Prostate gland (tissue), 2 donors: ENCODE data around the gene ATXN2. TPM values are rescaled to one million over a fixed set of nuclear protein-coding genes. Genes with fewer than 3 reads are reported as not detected.

Source experiments
- DNase-seq: peaks from one replicate; pipeline ENCODE4 v3.0.0-alpha.2; 2019; ENCODE audit warnings: low spot score
- H3K27ac ChIP-seq, 2 donors: fragments of 200-600 bp; sonication (generic); 2 replicates each; pipeline ENCODE4 v1.5.1; 2017 to 2019
- H3K27me3 ChIP-seq: fragments of 200-600 bp; sonication (generic); replicated peaks from 2 replicates; pipeline ENCODE4 v1.5.1; 2019; ENCODE audit not compliant: insufficient read depth
- H3K36me3 ChIP-seq, 2 donors: fragments of 200-600 bp; sonication (generic); 1 replicate in 1 of 2; 2 replicates in 1 of 2; pipeline versions ENCODE4 v1.5.1 to v1.8.1; 2017 to 2019
- H3K4me1 ChIP-seq: fragments of 200-600 bp; sonication (generic); replicated peaks from 2 replicates; pipeline ENCODE4 v1.5.1; 2019
- H3K4me3 ChIP-seq, 2 donors: fragments of 200-600 bp; sonication (generic); 2 replicates each; pipeline ENCODE4 v1.5.1; 2017 to 2019
- H3K9me3 ChIP-seq: fragments of 200-600 bp; sonication (generic); 2 replicates; pipeline ENCODE4 v1.5.1; 2017
- POLR2A ChIP-seq: fragments of 450-650 bp; IDR thresholded peaks from one replicate; pipeline ENCODE4 v1.6.1; 2016; ENCODE audit warnings: antibody characterized with exemption, mild to moderate bottlenecking
- POLR2AphosphoS5 ChIP-seq: sonication (generic); formaldehyde crosslinking; IDR thresholded peaks from one replicate; pipeline ENCODE4 v1.6.1; 2017; ENCODE audit warnings: antibody characterized with exemption
- WGBS: methylation state at CpG from one replicate; pipeline ENCODE4 v1.1.5; 2018; 5-methylcytosine and 5-hydroxymethylcytosine counted together
- intact Hi-C: fragments of 100-400 bp; cut with DNase I; formaldehyde crosslinking; loops from one replicate; pipeline ENCODE4 v1.14.2; 2022
- total RNA-seq, 2 donors: library from RNA; depleted of rRNA; stranded (reverse); fragments of >200 nt; gene quantifications; one replicate each; pipeline ENCODE4 v1.1.0, GENCODE V29; 2016
- TF ChIP-seq, protein P1 (sequence below), 4 experiments: fragments of 200-600 bp in 2 of 4; fragments of 450-650 bp in 2 of 4; sonication (generic) in 2 of 4; IDR thresholded peaks; 1 replicate in 3 of 4; 2 replicates in 1 of 4; pipeline ENCODE4 v1.5.1; 2016 to 2019; ENCODE audit warnings: antibody characterized with exemption in 4 of 4, mild to moderate bottlenecking in 2 of 4, moderate library complexity in 2 of 4

The ATXN2 gene
- total RNA-seq, 2 donors from 2014 or later: 29.5 to 95.5 TPM

DNA sequence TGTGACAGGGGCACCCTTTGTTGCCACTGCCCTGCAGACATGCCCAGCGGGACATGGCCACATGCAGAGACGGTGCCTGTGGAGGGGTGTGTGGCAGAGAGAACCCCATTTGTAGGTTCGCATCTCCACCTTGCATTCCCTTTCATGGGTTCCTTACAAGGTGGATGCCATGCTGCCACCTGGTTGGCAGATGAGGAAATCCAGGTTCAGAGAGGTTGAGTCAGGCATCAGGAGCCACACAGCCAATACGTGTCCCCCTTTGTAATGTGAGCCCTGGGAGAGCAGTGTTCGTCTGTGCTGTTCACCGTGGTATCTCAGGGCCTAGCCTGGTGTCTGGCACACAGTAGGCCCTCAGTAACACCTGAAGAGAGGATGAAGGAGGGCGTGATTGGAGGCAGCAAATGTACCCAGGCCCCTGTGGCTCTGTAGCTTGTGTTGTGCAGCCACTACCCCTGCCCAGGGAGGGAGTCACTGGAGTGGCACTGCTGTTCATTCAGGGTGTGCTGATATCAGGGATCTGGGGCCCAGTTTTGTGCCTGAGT lies 184.3 kb downstream of the ATXN2 start:
- Histone ChIP-seq H3K9me3 (no peaks in the 10 kb centered on the region), H3K4me1 (no peaks in the 10 kb centered on the region), H3K27me3 (no peaks in the 10 kb centered on the region), H3K36me3 (peaks cover 0 to 7% of the 10 kb centered on the region in 2 donors), H3K4me3 (no peak overlapping the region), H3K27ac (no peak overlapping the region)
- DNase-seq: no peak
- WGBS: 94% methylated on average over 7 of the region's 7 CpGs
- TF ChIP-seq POLR2AphosphoS5 (no peak), POLR2A (no peak)
- TF ChIP-seq, protein P1, sequence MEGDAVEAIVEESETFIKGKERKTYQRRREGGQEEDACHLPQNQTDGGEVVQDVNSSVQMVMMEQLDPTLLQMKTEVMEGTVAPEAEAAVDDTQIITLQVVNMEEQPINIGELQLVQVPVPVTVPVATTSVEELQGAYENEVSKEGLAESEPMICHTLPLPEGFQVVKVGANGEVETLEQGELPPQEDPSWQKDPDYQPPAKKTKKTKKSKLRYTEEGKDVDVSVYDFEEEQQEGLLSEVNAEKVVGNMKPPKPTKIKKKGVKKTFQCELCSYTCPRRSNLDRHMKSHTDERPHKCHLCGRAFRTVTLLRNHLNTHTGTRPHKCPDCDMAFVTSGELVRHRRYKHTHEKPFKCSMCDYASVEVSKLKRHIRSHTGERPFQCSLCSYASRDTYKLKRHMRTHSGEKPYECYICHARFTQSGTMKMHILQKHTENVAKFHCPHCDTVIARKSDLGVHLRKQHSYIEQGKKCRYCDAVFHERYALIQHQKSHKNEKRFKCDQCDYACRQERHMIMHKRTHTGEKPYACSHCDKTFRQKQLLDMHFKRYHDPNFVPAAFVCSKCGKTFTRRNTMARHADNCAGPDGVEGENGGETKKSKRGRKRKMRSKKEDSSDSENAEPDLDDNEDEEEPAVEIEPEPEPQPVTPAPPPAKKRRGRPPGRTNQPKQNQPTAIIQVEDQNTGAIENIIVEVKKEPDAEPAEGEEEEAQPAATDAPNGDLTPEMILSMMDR (IDR thresholded peaks at IDR 0.05): no peak
- intact Hi-C loops: no loop called here

DNA sequence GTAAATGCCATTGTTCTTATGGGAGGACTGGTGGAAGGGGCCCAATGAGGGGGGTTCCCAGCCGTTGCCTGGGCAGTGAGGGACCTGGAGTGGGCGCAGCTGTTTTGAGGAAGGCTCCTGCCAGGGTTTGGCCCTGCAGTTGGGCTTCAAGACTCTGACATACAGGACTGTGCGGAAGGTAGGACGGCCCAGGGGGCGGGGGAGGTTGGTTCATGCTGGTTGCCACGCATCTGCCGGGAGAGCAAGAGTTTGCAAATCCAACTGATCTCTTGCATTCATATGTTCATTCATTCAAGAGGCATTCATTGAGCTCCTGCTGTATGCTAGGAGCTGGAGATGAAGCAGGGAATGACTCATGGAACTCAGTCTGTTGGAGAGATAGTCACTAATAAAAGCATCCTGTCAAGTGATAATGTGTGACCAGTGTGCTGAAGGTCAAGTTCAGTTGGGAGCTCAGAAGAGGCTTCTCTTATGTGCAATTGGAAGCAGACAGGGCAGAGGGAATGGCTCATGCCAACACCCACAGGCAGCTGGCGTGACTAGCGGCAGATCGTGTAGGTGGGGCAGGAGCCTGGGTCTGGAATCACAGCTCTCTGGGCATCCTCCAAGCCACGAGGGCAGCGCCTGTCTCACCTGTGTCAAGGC lies 185.6 kb downstream of the ATXN2 start:
- WGBS: 74% methylated on average over 12 of the region's 12 CpGs
- TF ChIP-seq, protein P1 (IDR thresholded peaks at IDR 0.05): no peak
- TF ChIP-seq POLR2A: no peak
- no peak for TF ChIP-seq POLR2AphosphoS5
- Histone ChIP-seq H3K27me3 (no peaks in the 10 kb centered on the region), H3K9me3 (no peaks in the 10 kb centered on the region), H3K27ac (no peak overlapping the region), H3K4me3 (no peak overlapping the region), H3K36me3 (peaks cover 0 to 6% of the 10 kb centered on the region in 2 donors), H3K4me1 (no peaks in the 10 kb centered on the region)
- no peak for DNase-seq
- intact Hi-C loops: no loop called here

DNA sequence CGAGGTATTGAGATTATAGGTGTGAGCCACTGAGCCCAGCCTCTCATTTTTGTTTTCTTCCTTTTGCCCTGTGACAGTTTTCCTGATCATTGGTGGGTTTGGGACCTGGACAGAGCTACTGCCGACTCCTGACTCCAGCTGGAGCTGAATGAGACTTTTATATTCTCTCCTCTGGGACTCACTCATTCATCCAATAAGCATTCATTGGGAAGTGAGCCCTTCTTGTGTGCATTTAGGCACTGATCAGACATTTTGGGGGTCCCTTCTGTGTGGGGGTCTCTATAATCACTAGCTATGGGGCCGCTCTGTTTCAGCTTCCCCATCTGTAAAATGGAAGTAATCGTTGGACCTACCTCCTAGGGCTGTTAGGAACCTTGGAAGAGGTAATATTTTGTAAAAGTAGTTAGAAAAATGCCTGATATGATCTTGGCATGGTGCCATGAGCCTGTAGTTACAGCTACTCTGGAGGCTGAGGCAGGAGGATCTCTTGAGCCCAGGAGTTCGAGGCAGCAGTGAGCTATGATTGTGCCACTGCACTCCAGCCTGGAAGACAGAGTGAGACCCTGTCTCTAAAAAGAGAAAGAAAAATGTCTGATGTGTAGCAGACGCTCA lies 186.2 kb downstream of the ATXN2 start:
- Histone ChIP-seq H3K4me1 (no peaks in the 10 kb centered on the region), H3K9me3 (no peaks in the 10 kb centered on the region), H3K36me3 (peaks cover 0 to under 1% of the 10 kb centered on the region in 2 donors), H3K27me3 (no peaks in the 10 kb centered on the region), H3K4me3 (no peak overlapping the region), H3K27ac (no peak overlapping the region)
- WGBS: 68% methylated on average over 6 of the region's 6 CpGs
- DNase-seq: no peak
- TF ChIP-seq POLR2AphosphoS5: no peak
- TF ChIP-seq POLR2A: no peak
- TF ChIP-seq, protein P1 (IDR thresholded peaks at IDR 0.05): no peak
- intact Hi-C loops: no loop called here

DNA sequence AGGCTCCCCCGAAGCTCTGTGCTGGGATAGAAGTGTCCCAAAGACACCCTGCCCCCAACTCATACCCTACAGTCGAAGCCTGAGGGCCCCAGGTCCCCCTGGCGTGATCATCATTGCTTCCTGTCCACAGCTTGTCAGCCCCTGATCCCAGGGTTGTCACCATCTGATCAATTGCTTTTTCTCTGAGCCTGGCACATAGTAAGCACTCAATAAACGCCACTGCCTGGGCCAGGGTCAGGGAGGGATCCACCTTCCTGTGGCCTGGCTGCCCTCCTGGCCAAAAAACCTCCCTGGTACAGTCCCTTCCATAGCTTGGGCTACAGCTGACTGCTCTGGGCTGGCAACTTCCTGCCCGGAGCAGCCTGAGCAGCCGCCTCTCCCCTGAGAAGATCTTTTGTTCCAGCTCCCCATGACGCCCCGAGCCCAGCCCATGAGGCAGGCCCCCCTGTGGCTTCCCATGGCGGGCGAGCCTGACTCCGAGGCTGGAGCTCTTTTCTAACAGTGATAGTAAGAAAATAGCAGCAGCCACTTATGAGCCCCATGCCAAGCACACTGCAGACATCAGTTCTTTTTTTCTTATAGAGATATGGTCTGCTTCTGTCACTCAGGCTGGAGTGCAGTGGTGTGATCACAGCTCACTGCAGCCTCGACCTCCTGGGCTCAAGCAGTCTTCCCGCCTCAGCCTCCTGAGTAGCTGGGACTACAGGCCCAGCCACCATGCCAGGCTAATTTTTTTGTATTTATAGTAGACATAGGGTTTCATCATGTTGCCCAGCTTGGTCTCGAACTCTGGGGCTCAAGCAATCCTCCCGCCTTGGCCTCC lies 186.9 kb downstream of the ATXN2 start:
- Histone ChIP-seq H3K9me3 (no peaks in the 10 kb centered on the region), H3K36me3 (no peaks in the 10 kb centered on the region), H3K4me3 (no peak overlapping the region), H3K4me1 (no peaks in the 10 kb centered on the region), H3K27ac (no peak overlapping the region), H3K27me3 (no peaks in the 10 kb centered on the region)
- WGBS: 63% methylated on average over 15 of the region's 15 CpGs
- TF ChIP-seq POLR2AphosphoS5: no peak
- TF ChIP-seq POLR2A: no peak
- TF ChIP-seq, protein P1 (IDR thresholded peaks at IDR 0.05): no peak
- DNase-seq: no peak
- intact Hi-C loops: no loop called here
